ENCODE measurements around the gene MAPK8IP3.
"Not testable (repeated sequence)": the region's sequence is repeated elsewhere in the genome, so short reads cannot be mapped to it uniquely, and the experiment has no call there.

MAPK8IP3 gene

GRCh38 chr16:1712791-1713261 lies 6.8 kb downstream of the MAPK8IP3 start:
- no peak for DNase-seq (ENCODE audit: low read depth)

- no peak for DNase-seq (ENCODE audit: low read depth)
Observed at GRCh38 chr16:1713331-1713730, 7.3 kb downstream of the MAPK8IP3 start.

GRCh38 chr16:1713933-1714332 lies 7.9 kb downstream of the MAPK8IP3 start:
- DNase-seq (ENCODE audit: low read depth): no peak

- DNase-seq (ENCODE audit: low read depth): no peak
Observed at GRCh38 chr16:1715220-1715619, 9.2 kb downstream of the MAPK8IP3 start.

GRCh38 chr16:1718236-1718635 lies 12.2 kb downstream of the MAPK8IP3 start:
- not testable (repeated sequence) for DNase-seq (ENCODE audit: low read depth)

- DNase-seq (ENCODE audit: low read depth): not testable (repeated sequence)
Observed at GRCh38 chr16:1719559-1720229, 13.7 kb downstream of the MAPK8IP3 start.

- DNase-seq (ENCODE audit: low read depth): no peak
Observed at GRCh38 chr16:1721372-1721771, 15.4 kb downstream of the MAPK8IP3 start.

- no peak for DNase-seq (ENCODE audit: low read depth)
Observed at GRCh38 chr16:1723450-1724147, 17.6 kb downstream of the MAPK8IP3 start.

GRCh38 chr16:1724491-1724890 lies 18.5 kb downstream of the MAPK8IP3 start:
- no peak for DNase-seq (ENCODE audit: low read depth)

- no peak for DNase-seq (ENCODE audit: low read depth)
Observed at GRCh38 chr16:1726661-1727502, 20.9 kb downstream of the MAPK8IP3 start.

- DNase-seq (ENCODE audit: low read depth): no peak
Observed at GRCh38 chr16:1727651-1728624, 21.9 kb downstream of the MAPK8IP3 start.

- no peak for DNase-seq (ENCODE audit: low read depth)
Observed at GRCh38 chr16:1729026-1729425, 23.0 kb downstream of the MAPK8IP3 start.

- DNase-seq (ENCODE audit: low read depth): no peak
Observed at GRCh38 chr16:1729445-1729844, 23.4 kb downstream of the MAPK8IP3 start.

- DNase-seq (ENCODE audit: low read depth): no peak
Observed at GRCh38 chr16:1731073-1731472, 25.1 kb downstream of the MAPK8IP3 start.

- no peak for DNase-seq (ENCODE audit: low read depth)
Observed at GRCh38 chr16:1731603-1732002, 25.6 kb downstream of the MAPK8IP3 start.

GRCh38 chr16:1732071-1732470 lies 26.1 kb downstream of the MAPK8IP3 start:
- no peak for DNase-seq (ENCODE audit: low read depth)

GRCh38 chr16:1732551-1732987 lies 26.6 kb downstream of the MAPK8IP3 start:
- not testable (repeated sequence) for DNase-seq (ENCODE audit: low read depth)

- no peak for DNase-seq (ENCODE audit: low read depth)
Observed at GRCh38 chr16:1734123-1734522, 28.1 kb downstream of the MAPK8IP3 start.

GRCh38 chr16:1734816-1735215 lies 28.8 kb downstream of the MAPK8IP3 start:
- no peak for DNase-seq (ENCODE audit: low read depth)

- no peak for DNase-seq (ENCODE audit: low read depth)
Observed at GRCh38 chr16:1740234-1740633, 34.2 kb downstream of the MAPK8IP3 start.

- no peak for DNase-seq (ENCODE audit: low read depth)
Observed at GRCh38 chr16:1740781-1741490, 34.9 kb downstream of the MAPK8IP3 start.
